ENCODE measurements around the gene PSMD5.
A peak's percentile ranks its signal among the peaks of the same experiment; 100 is the strongest.

Gene PSMD5

GRCh38 chr9:120842685-120843485 is at the start of gene PSMD5:
TSS of gene PSMD5 (minus strand) at chr9:120842922. CDS start at chr9:120842909, 13 bp downstream.
- peak; percentile 96 for DNase-seq (ENCODE audit: low spot score)

GRCh38 chr9:120891884-120892747 is 49.4 kb upstream of the PSMD5 start:
- DNase-seq (ENCODE audit: low spot score): no peak

GRCh38 chr9:120891245-120891883 is 48.6 kb upstream of the PSMD5 start:
- no peak for DNase-seq (ENCODE audit: low spot score)

GRCh38 chr9:120890320-120891244 is 47.9 kb upstream of the PSMD5 start:
- DNase-seq (ENCODE audit: low spot score): no peak

- no peak for DNase-seq (ENCODE audit: low spot score)
These were observed 47.0 kb upstream of the PSMD5 start for GRCh38 chr9:120889606-120890271.

GRCh38 chr9:120888626-120889025 is 45.9 kb upstream of the PSMD5 start:
- DNase-seq (ENCODE audit: low spot score): no peak

- no peak for DNase-seq (ENCODE audit: low spot score)
These were observed 43.8 kb upstream of the PSMD5 start for GRCh38 chr9:120886490-120886967.

GRCh38 chr9:120885958-120886357 is 43.2 kb upstream of the PSMD5 start:
- DNase-seq (ENCODE audit: low spot score): no peak

GRCh38 chr9:120885457-120885856 is 42.7 kb upstream of the PSMD5 start:
- DNase-seq (ENCODE audit: low spot score): no peak

- no peak for DNase-seq (ENCODE audit: low spot score)
These were observed 40.9 kb upstream of the PSMD5 start for GRCh38 chr9:120883608-120883996.

- no peak for DNase-seq (ENCODE audit: low spot score)
These were observed 40.3 kb upstream of the PSMD5 start for GRCh38 chr9:120882935-120883607.

- DNase-seq (ENCODE audit: low spot score): no peak
These were observed 36.7 kb upstream of the PSMD5 start for GRCh38 chr9:120879446-120879845.

GRCh38 chr9:120878188-120879130 is 35.7 kb upstream of the PSMD5 start:
- DNase-seq (ENCODE audit: low spot score): no peak

GRCh38 chr9:120877276-120878034 is 34.7 kb upstream of the PSMD5 start:
- DNase-seq (ENCODE audit: low spot score): peak; percentile 59

- DNase-seq (ENCODE audit: low spot score): no peak
These were observed 34.1 kb upstream of the PSMD5 start, which contains the start of gene PHF19 for GRCh38 chr9:120876842-120877240. TSS of gene PHF19 (minus strand) at chr9:120877188. CDS start at chr9:120874741, 2,447 bp downstream.

GRCh38 chr9:120875954-120876841 is 33.5 kb upstream of the PSMD5 start:
- peak; percentile 67 for DNase-seq (ENCODE audit: low spot score)

GRCh38 chr9:120875643-120875953 is 32.9 kb upstream of the PSMD5 start:
- no peak for DNase-seq (ENCODE audit: low spot score)

Measured in hematopoietic multipotent progenitor cell treated with erythropoietin and hydrocortisone succinate and interleukin-3 and kit ligand, for 17 days (in vitro differentiated cells).